Activated T-cell treated with anti-CD3 and anti-CD28 coated beads, Interleukin-2, amount 50 U/mL, for 24 hours (primary cell): ENCODE results near the gene KIAA1217.
"Not testable (repeated sequence)": the region's sequence is repeated elsewhere in the genome, so short reads cannot be mapped to it uniquely, and the experiment has no call there.

Source experiments
- DNase-seq: peaks from one replicate; pipeline ENCODE4 v3.0.0-alpha.2; 2020
- H3K27ac Mint-ChIP-seq: 2 replicates; pipeline ENCODE4 v1.8.0; 2020; ENCODE audit warnings: mild to moderate bottlenecking, mixed read lengths
- H3K27me3 Mint-ChIP-seq: 2 replicates; pipeline ENCODE4 v1.8.0; 2020; ENCODE audit warnings: mixed read lengths
- H3K36me3 Mint-ChIP-seq: 2 replicates; pipeline ENCODE4 v1.8.0; 2020; ENCODE audit warnings: low read depth, mixed read lengths
- H3K4me1 Mint-ChIP-seq: 2 replicates; pipeline ENCODE4 v1.8.0; 2020; ENCODE audit warnings: low read depth, mixed read lengths
- H3K4me3 Mint-ChIP-seq: 2 replicates; pipeline ENCODE4 v1.8.0; 2020; ENCODE audit warnings: mild to moderate bottlenecking, moderate library complexity, mixed read lengths
- H3K9me3 Mint-ChIP-seq: 2 replicates; pipeline ENCODE4 v1.8.0; 2020; ENCODE audit warnings: mixed read lengths

Gene KIAA1217

GRCh38 chr10:24468281-24468751 lies 259.4 kb downstream of the KIAA1217 start:
- Mint-ChIP-seq H3K4me1 (peaks cover 38% of the 10 kb centered on the region), H3K27me3 (peaks cover 26% of the 10 kb centered on the region), H3K36me3 (no peaks in the 10 kb centered on the region), H3K9me3 (no peaks in the 10 kb centered on the region), H3K27ac (no peak overlapping the region), H3K4me3 (no peak overlapping the region)
- DNase-seq = no peak

GRCh38 chr10:24469993-24470392 lies 261.1 kb downstream of the KIAA1217 start:
- H3K27ac Mint-ChIP-seq = no peak overlapping the region

GRCh38 chr10:24475598-24475997 lies 266.7 kb downstream of the KIAA1217 start:
- no peak for DNase-seq
- Mint-ChIP-seq H3K4me3 (no peak overlapping the region), H3K4me1 (no peaks in the 10 kb centered on the region), H3K27me3 (peaks cover 33% of the 10 kb centered on the region), H3K9me3 (no peaks in the 10 kb centered on the region), H3K27ac (no peak overlapping the region), H3K36me3 (no peaks in the 10 kb centered on the region)

More at GRCh38 chr10:24469993-24470392, 261.1 kb downstream of the KIAA1217 start:
- DNase-seq = no peak
- Mint-ChIP-seq H3K36me3 (no peaks in the 10 kb centered on the region), H3K4me3 (no peak overlapping the region), H3K9me3 (no peaks in the 10 kb centered on the region), H3K4me1 (peaks cover 22% of the 10 kb centered on the region), H3K27me3 (peaks cover 38% of the 10 kb centered on the region)

- no peak overlapping the region for H3K4me3 Mint-ChIP-seq
- H3K4me1 Mint-ChIP-seq = no peaks in the 10 kb centered on the region
- no peaks in the 10 kb centered on the region for H3K9me3 Mint-ChIP-seq
- H3K27ac Mint-ChIP-seq = no peak overlapping the region
- no peaks in the 10 kb centered on the region for H3K36me3 Mint-ChIP-seq
- DNase-seq = no peak
- peaks cover 36% of the 10 kb centered on the region for H3K27me3 Mint-ChIP-seq
Observed at GRCh38 chr10:24476913-24477701, 268.2 kb downstream of the KIAA1217 start.

GRCh38 chr10:24477915-24478314 lies 269.0 kb downstream of the KIAA1217 start:
- H3K27ac Mint-ChIP-seq = no peak overlapping the region
- H3K27me3 Mint-ChIP-seq = peaks cover 29% of the 10 kb centered on the region
- H3K4me1 Mint-ChIP-seq = no peaks in the 10 kb centered on the region
- no peaks in the 10 kb centered on the region for H3K36me3 Mint-ChIP-seq
- no peaks in the 10 kb centered on the region for H3K9me3 Mint-ChIP-seq
- DNase-seq = no peak
- no peak overlapping the region for H3K4me3 Mint-ChIP-seq

GRCh38 chr10:24479806-24480205 lies 270.9 kb downstream of the KIAA1217 start:
- H3K36me3 Mint-ChIP-seq = no peaks in the 10 kb centered on the region
- no peaks in the 10 kb centered on the region for H3K9me3 Mint-ChIP-seq
- no peak overlapping the region for H3K4me3 Mint-ChIP-seq
- no peak overlapping the region for H3K27ac Mint-ChIP-seq
- no peak for DNase-seq
- H3K27me3 Mint-ChIP-seq = peaks cover 14% of the 10 kb centered on the region
- H3K4me1 Mint-ChIP-seq = peaks cover 7% of the 10 kb centered on the region

- H3K27me3 Mint-ChIP-seq = peaks cover 13% of the 10 kb centered on the region
- no peak overlapping the region for H3K27ac Mint-ChIP-seq
- H3K4me1 Mint-ChIP-seq = peaks cover 7% of the 10 kb centered on the region
- no peak overlapping the region for H3K4me3 Mint-ChIP-seq
- no peak for DNase-seq
- H3K9me3 Mint-ChIP-seq = no peaks in the 10 kb centered on the region
- H3K36me3 Mint-ChIP-seq = no peaks in the 10 kb centered on the region
Observed at GRCh38 chr10:24480447-24480846, 271.5 kb downstream of the KIAA1217 start.

GRCh38 chr10:24481241-24481640 lies 272.3 kb downstream of the KIAA1217 start:
- no peak overlapping the region for H3K4me3 Mint-ChIP-seq
- H3K27ac Mint-ChIP-seq = no peak overlapping the region
- peaks cover 7% of the 10 kb centered on the region for H3K4me1 Mint-ChIP-seq
- H3K9me3 Mint-ChIP-seq = no peaks in the 10 kb centered on the region
- no peak for DNase-seq
- peaks cover 9% of the 10 kb centered on the region for H3K27me3 Mint-ChIP-seq
- H3K36me3 Mint-ChIP-seq = no peaks in the 10 kb centered on the region

GRCh38 chr10:24482713-24483112 lies 273.8 kb downstream of the KIAA1217 start:
- not testable (repeated sequence) for H3K27ac Mint-ChIP-seq, H3K9me3 Mint-ChIP-seq, H3K36me3 Mint-ChIP-seq, H3K4me3 Mint-ChIP-seq, H3K4me1 Mint-ChIP-seq, DNase-seq, H3K27me3 Mint-ChIP-seq

- Mint-ChIP-seq H3K4me3 (no peak overlapping the region), H3K36me3 (no peaks in the 10 kb centered on the region), H3K9me3 (no peaks in the 10 kb centered on the region), H3K27ac (no peak overlapping the region), H3K27me3 (peaks cover 9% of the 10 kb centered on the region), H3K4me1 (peaks cover 7% of the 10 kb centered on the region)
- no peak for DNase-seq
Observed at GRCh38 chr10:24483701-24484100, 274.8 kb downstream of the KIAA1217 start.

GRCh38 chr10:24484771-24485170 lies 275.8 kb downstream of the KIAA1217 start:
- Mint-ChIP-seq H3K4me1 (peaks cover 7% of the 10 kb centered on the region), H3K4me3 (no peak overlapping the region), H3K27ac (no peak overlapping the region), H3K9me3 (no peaks in the 10 kb centered on the region), H3K27me3 (peaks cover 9% of the 10 kb centered on the region), H3K36me3 (no peaks in the 10 kb centered on the region)
- no peak for DNase-seq

- Mint-ChIP-seq H3K27me3 (peaks cover 9% of the 10 kb centered on the region), H3K4me1 (peaks cover 7% of the 10 kb centered on the region)
Observed at GRCh38 chr10:24485304-24485703, 276.4 kb downstream of the KIAA1217 start.

GRCh38 chr10:24488631-24489030 lies 279.7 kb downstream of the KIAA1217 start:
- Mint-ChIP-seq H3K4me1 (peaks cover 2% of the 10 kb centered on the region), H3K4me3 (no peak overlapping the region), H3K27me3 (peaks cover 5% of the 10 kb centered on the region), H3K9me3 (no peaks in the 10 kb centered on the region), H3K27ac (no peak overlapping the region), H3K36me3 (no peaks in the 10 kb centered on the region)
- no peak for DNase-seq

More at GRCh38 chr10:24485304-24485703, 276.4 kb downstream of the KIAA1217 start:
- Mint-ChIP-seq H3K4me3 (no peak overlapping the region), H3K36me3 (no peaks in the 10 kb centered on the region), H3K9me3 (no peaks in the 10 kb centered on the region), H3K27ac (no peak overlapping the region)
- DNase-seq = no peak

GRCh38 chr10:24493165-24493564 lies 284.2 kb downstream of the KIAA1217 start:
- no peaks in the 10 kb centered on the region for H3K36me3 Mint-ChIP-seq
- peaks cover 4% of the 10 kb centered on the region for H3K27me3 Mint-ChIP-seq
- peaks cover under 1% of the 10 kb centered on the region for H3K4me1 Mint-ChIP-seq
- H3K9me3 Mint-ChIP-seq = no peaks in the 10 kb centered on the region
- H3K27ac Mint-ChIP-seq = no peak overlapping the region
- no peak for DNase-seq
- no peak overlapping the region for H3K4me3 Mint-ChIP-seq

- Mint-ChIP-seq H3K9me3 (no peaks in the 10 kb centered on the region), H3K36me3 (no peaks in the 10 kb centered on the region), H3K4me3 (no peak overlapping the region), H3K27ac (no peak overlapping the region), H3K4me1 (peaks cover 2% of the 10 kb centered on the region), H3K27me3 (peaks cover 4% of the 10 kb centered on the region)
- DNase-seq = no peak
Observed at GRCh38 chr10:24494236-24494635, 285.3 kb downstream of the KIAA1217 start.
